Right lobe of liver (tissue), 4 donors: Measurements from ENCODE around the gene KANSL1.

ENCODE experiments used
- CTCF ChIP-seq, 4 donors: fragments of 200-600 bp in 3 of 4; fragments of 450-650 bp in 1 of 4; IDR thresholded peaks; one replicate each; pipeline versions ENCODE4 v1.5.1 to v1.8.0; 2016 to 2022; ENCODE audit warnings: antibody characterized with exemption in 4 of 4, mild to moderate bottlenecking in 2 of 4
- POLR2A ChIP-seq: fragments of 450-650 bp; IDR thresholded peaks from one replicate; pipeline ENCODE4 v1.6.1; 2017; ENCODE audit warnings: antibody characterized with exemption, mild to moderate bottlenecking
- donor health status: DM: no; HTN: no; CAD: no.
- donor health status: DM: no; HTN: no; CAD: no.
- donor health status: DM: no; HTN: yes; CAD: no.

DNA sequence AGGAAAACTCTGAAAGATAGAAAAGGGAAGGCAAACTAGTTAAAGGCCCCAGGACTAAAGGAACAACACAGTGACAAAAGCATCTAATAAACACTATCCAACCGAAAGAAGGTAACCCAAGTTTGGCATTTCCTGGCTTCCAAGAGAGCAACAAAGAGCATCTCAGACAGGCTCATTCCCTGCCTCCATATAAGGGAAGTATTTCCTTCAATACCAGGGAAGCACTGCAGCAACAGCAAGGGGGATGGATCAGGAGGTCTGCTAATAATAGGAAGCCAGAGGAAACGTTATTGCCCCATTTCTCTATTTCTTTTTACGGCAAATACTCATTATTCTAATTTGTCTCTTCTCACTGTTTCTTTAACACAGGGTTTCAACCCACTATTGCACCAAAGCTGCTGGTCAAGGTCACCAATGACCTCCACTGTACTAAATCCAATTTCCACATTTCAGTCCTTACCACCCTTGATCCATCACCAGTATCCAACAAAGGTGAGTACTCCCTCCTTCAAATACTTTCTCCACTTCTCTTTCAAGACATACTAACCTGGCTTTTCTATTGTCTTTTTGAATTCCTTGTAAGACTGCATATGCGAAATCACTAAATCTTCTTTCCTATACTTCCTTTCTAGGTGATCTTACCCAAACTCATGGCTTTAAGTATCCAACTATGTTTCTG, 86.1 kb downstream of the KANSL1 start:
- no peak for TF ChIP-seq CTCF (IDR thresholded peaks at IDR 0.05)
- TF ChIP-seq POLR2A = no peak
